Inflammatory macrophage (primary cell): ENCODE data around the gene SSC4D.
"Not testable (repeated sequence)": the region's sequence is repeated elsewhere in the genome, so short reads cannot be mapped to it uniquely, and the experiment has no call there.

Experiments used
- DNase-seq, 2 donors: peaks; one replicate each; pipeline ENCODE4 v3.0.0-alpha.2; 2020 to 2022

The SSC4D gene

GRCh38 chr7:76421097-76421496 is 11.6 kb upstream of the SSC4D start:
- peak; percentile 41 to 82 for DNase-seq

DNA sequence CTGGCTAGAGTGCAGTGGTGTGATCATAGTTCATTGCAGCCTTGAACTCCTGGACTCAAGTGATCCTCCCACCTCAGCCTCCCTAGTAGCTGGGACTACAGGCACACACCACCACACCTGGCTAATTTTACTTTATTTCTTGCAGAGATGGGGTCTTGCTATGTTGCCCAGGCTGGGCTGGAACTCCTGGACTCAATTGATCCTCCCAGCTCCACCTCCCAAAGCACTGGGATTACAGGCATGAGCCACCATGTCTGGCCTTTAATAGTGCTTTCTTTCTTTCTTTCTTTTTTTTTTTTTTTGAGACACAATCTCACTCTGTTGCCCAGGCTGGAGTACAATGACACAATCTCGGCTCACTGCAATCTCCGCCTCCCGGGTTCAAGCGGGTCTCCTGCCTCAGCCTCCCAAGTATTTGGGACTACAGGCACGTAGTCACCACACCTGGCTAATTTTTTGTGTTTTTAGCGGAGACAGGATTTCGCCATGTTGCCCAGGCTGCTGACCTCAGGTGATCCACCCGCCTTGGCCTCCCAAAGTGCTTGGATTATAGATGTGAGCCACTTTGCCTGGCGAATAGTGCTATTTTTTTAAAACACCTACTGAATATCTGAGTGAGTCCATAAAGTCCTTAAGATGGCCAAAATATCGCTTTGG is 8.3 kb upstream of the SSC4D start:
- DNase-seq: not testable (repeated sequence)

DNA sequence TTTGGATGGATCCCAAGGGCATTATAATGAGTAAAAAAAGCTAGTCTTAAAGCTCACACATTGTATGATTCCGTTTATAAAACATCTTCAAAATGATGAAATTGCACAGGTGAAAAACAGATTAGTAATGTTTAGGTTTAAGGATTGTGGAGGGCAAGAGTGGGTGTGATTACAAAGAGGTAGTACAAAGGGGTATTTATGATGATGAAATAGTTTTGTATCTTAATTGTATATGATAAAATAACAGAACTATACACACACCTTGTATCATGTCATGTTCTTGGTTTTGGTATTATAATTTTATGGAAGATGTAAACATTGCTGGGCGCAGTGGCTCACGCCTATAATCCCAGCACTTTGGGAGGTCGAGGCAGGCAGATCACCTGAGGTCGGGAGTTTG is 2.8 kb upstream of the SSC4D start:
- DNase-seq: no peak

DNA sequence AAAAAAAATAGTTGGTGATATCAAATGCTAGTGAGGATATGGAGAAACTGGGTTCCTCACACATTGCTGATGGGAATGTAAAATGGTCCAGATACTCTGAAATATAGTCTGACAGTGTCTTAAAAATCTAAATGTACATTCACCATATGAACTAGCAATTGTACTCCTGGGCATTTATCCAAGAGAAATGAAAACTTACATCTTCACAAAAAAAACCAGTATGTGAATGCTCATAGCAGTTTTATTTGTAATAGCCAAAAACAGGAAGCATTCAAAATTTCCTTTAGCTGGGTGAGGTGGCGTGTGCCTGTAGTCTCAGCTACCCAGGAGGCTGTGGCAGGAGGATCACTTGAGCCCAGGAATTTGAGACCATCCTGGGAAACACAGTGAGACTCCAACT is 2.1 kb upstream of the SSC4D start:
- peak; percentile 31 to 39 for DNase-seq

GRCh38 chr7:76408121-76408560 is 1.4 kb downstream of the SSC4D start:
- DNase-seq: no peak

- DNase-seq: no peak
Measured at GRCh38 chr7:76407718-76408117, 1.8 kb downstream of the SSC4D start.

DNA sequence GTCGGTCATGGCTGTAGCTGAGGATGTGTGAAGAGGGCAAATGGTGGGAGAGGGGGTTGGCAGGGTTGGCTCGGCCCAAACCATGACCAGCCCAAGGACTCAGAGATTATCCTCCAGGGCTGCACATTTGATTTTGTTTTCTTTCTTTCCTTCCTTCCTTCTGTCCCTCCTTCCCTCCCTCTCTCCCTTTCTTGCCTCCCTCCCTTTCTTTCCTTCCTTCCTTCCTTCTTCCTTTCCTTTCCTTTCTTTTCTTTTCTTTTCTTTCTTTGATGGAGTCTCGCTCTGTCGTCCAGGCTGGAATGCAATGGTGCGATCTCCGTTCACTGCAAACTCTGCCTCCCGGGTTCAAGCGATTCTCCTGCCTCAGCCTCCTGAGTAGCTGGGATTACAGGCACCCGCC is 3.8 kb downstream of the SSC4D start:
- no peak for DNase-seq

DNA sequence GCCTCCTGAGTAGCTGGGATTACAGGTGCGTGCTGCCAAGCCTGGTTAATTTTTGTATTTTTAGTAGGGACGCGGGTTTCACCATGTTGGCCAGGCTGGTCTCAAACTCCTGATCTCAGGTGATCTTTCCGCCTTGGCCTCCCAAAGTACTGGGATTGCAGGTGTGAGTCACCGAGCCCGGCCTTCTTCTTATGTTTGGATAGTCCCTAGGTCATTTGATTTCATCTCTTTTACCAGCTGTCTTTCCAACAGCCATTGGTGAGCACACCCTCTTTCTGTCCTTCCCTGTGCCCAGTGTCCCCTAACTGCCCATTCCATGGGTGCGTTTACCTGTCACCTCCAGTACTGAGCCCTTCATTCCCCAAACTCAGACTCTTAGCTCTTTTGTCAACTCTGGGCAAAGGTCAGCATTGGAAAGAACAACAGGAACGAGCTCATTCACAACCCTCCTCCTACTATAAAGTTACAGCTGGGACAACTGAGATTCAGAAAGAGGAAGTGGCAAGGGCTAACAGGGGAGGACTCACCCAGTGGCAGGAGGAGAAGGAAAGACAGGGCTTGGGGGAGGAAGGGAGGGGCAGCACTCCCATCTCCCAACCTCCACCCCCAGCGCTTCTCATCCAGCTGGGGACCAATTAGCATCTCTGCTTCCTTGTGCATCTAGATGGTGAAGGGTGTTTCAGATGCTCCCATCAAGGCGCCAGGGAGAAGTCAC is 5.6 kb downstream of the SSC4D start:
- DNase-seq: peak; percentile 85

- DNase-seq: peak; percentile 87 to 91
Measured at GRCh38 chr7:76403097-76403496, 6.4 kb downstream of the SSC4D start.

- no peak for DNase-seq
Measured at GRCh38 chr7:76400248-76400647, 9.2 kb downstream of the SSC4D start.

DNA sequence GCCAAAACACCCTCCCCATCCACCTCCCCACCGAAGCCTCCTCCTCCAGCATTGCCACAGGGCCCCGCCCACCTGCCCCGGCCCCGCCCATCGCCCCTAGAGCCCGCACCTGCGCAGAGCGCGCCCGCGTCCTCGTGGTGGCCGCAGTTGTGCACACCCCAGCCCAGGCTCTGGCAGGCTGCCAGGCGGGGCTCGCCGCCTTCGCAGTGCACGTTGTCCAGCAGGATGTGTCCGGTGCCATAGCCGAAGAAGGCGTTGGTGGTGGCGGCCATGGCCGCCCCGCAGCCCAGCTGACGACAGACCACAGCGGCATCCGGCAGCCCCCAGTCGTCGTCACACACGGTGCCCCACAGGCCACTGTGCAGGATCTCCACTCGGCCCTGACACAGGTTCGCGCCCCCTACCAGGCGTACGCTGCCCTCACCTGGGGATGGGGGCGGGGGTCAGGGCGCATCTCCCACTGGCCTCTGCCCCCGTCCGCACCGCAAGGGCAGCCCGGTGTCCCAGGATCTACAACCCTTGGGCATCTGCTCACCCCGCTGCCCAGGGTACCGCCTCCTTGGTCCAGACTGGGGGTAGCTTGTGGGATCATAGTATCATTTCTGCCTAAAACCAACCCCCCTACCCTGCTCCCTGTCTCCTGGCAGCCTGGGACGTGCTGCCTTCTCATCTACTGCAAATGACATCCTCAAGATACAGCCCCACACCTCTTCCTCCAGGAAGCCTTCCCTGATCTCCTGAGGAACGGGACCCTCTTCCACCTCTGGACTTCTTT is 11.9 kb downstream of the SSC4D start:
- peak; percentile 83 to 91 for DNase-seq

- DNase-seq: no peak
Measured at GRCh38 chr7:76396864-76397263, 12.6 kb downstream of the SSC4D start.

GRCh38 chr7:76395965-76396726 is 13.4 kb downstream of the SSC4D start:
- no peak for DNase-seq

DNA sequence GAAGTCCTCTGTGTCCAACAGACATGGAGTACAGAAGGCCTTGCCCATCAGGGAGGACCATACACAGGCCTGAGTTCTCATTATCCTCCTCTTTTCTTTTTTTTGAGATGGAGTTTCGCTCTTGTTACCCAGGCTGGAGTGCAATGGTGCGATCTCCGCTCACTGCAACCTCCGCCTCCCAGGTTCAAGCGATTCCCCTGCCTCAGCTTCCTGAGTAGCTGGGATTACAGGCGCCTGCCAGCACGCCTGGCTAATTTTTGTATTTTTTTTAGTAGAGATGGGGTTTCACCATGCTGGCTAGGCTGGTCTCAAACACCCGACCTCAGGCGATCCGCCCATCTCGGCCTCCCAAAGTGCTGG is 13.9 kb downstream of the SSC4D start:
- not testable (repeated sequence) for DNase-seq

- DNase-seq: peak; percentile 71 to 86
Measured at GRCh38 chr7:76394957-76395356, 14.5 kb downstream of the SSC4D start.

DNA sequence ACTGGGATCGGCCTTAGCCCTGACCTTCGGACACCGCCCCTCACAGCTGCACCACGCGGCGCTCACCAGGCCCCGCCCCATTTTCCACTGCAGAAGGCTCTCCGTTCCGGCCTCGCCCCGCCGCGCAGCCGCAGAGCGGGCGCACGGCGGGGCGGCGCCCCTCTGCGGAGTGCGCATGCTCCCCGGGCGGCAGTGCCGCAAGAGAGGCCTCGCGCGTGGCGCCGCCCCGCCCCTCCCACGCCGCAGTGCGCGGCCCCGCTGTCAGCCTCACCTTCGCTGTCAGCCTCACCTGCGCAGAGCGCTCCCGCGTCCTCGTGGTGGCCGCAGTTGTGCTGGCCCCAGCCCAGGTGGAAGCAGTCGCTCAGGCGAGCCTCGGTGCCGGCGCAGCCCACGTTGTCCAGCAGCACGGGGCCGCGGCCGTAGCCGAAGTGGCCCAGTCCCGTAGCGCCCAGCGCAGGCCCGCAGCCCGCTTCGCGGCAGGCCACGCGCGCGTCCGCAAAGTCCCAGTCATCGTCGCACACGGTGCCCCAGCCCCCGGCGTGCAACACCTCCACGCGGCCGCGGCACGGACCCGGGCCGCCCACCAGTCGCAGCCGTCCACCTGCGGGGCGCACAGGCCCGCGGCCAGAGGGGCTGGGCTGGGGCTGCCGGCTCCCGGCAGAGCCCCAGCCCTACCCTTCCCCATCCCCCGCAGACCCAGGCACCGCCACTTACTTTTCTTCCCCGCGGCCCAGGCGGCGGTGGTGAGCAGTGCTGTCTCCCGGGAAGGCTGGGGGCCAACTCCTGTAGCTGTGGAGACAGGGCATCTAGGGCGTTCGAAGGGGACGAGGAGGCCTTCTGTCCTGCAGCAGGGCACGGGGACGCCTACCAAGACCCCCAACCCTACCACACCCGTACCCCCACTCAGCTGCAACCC is 16.1 kb downstream of the SSC4D start:
- peak; percentile 95 to 97 for DNase-seq

DNA sequence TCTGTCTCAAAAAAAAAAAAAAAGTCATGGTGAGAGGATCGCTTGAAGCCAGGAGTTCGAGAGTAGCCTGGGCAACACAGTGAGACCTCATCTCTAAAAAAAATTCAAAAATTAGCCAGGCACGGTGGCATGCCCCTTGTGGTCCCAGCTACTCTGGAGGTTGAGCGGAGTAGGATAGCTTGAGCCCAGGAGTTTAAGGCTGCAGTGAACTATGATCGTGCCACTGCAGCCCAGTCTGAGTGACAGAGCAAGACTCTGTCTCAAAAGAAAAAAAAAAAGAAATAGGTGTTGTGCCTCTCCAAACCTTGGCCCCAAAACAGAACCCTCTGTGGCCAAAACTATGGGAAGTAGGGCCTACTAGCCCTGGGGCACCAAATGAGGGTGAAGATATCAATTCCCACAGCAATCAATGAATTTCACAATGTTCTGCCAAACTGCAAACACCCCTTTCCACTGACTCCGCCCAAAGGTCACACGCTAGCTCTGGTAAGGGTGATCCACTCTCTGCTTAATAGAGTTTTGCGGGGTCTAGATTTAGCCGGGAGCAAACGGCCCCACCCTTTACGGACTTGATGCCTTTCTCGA is 16.9 kb downstream of the SSC4D start:
- DNase-seq: no peak

- DNase-seq: no peak
Measured at GRCh38 chr7:76390092-76390491, 19.4 kb downstream of the SSC4D start.

DNA sequence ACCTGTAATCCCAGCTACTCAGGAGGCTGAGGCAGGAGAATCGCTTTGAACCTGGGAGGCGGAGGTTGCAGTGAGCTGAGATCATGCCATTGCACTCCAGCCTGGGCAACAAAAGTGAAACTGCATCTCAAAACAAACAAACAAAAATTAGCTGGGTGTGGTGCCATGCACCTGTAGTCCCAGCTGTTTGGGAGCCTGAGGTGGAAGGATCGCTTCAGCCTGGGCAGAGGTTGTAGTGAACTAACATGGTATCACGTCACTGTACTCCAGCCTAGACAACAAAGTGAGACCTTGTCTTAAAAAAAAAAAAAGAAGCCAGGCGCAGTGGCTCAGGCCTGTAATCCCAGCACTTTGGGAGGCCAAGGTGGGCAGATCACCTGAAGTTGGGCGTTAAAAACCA is 21.7 kb downstream of the SSC4D start:
- DNase-seq: not testable (repeated sequence)

- DNase-seq: no peak
Measured at GRCh38 chr7:76386691-76387260, 22.7 kb downstream of the SSC4D start.
